Uterus (tissue), 4 donors: Measurements from ENCODE around the gene ZNF48. TPM values are rescaled to one million over a fixed set of nuclear protein-coding genes. Genes with fewer than 3 reads are reported as not detected.

Experiments used
- DNase-seq, 2 donors: peaks; one replicate each; pipeline ENCODE4 v3.0.0-alpha.2; 2019 to 2020
- H3K27ac ChIP-seq, 2 donors: fragments of 200-600 bp; sonication (generic); 1 replicate in 1 of 2; 2 replicates in 1 of 2; pipeline ENCODE4 v1.5.1; 2016 to 2018
- H3K27me3 ChIP-seq, 2 donors: fragments of 200-600 bp; sonication (generic); one replicate each; pipeline ENCODE4 v1.5.1; 2018 to 2019; ENCODE audit warnings: control low read depth in 1 of 2
- H3K36me3 ChIP-seq, 2 donors: fragments of 200-600 bp; sonication (generic); one replicate each; pipeline ENCODE4 v1.5.1; 2019; ENCODE audit warnings: control low read depth in 1 of 2
- H3K4me1 ChIP-seq, 2 donors: fragments of 200-600 bp; sonication (generic); one replicate each; pipeline ENCODE4 v1.5.1; 2018 to 2019; ENCODE audit warnings: control low read depth in 1 of 2
- H3K4me3 ChIP-seq, 2 donors: fragments of 200-600 bp; sonication (generic); 1 replicate in 1 of 2; 2 replicates in 1 of 2; pipeline ENCODE4 v1.5.1; 2018 to 2019; ENCODE audit warnings: mild to moderate bottlenecking in 1 of 2
- H3K9me3 ChIP-seq, 2 donors: fragments of 200-600 bp; sonication (generic); one replicate each; pipeline ENCODE4 v1.5.1; 2019; ENCODE audit warnings: control low read depth in 1 of 2
- CTCF ChIP-seq, 4 experiments: fragments of 200-600 bp in 2 of 4; fragments of 450-650 bp in 2 of 4; sonication (generic) in 2 of 4; IDR thresholded peaks; one replicate each; pipeline ENCODE4 v1.5.1; 2016 to 2019; ENCODE audit warnings: antibody characterized with exemption in 4 of 4, mild to moderate bottlenecking in 2 of 4, moderate library complexity in 1 of 4
- POLR2A ChIP-seq, 2 donors: fragments of 450-650 bp; IDR thresholded peaks; one replicate each; pipeline ENCODE4 v1.6.1; 2016; ENCODE audit warnings: antibody characterized with exemption in 2 of 2, mild to moderate bottlenecking in 1 of 2, moderate library complexity in 1 of 2
- intact Hi-C: fragments of 100-400 bp; cut with DNase I; formaldehyde crosslinking; loops from one replicate; pipeline ENCODE4 v1.15.1; 2023; ENCODE audit warnings: low total_unique reads
- total RNA-seq, 4 donors: library from RNA; depleted of rRNA in 3 of 4; stranded (reverse); fragments of >200 nt in 3 of 4; gene quantifications; one replicate each; pipeline versions ENCODE4 v1.1.0 to v1.2.4, GENCODE V29; 2014 to 2023
- donor health status: DM: yes; HTN: yes; CAD: no.

ZNF48 gene
- total RNA-seq, 4 donors from 2014 or later, result 2.6 to 21.0 (median 12.7) TPM

GRCh38 chr16:30407804-30408534, 12.7 kb downstream of the ZNF48 start:
- peak overlapping the region; percentile 78 to 92 for H3K27ac ChIP-seq
- H3K4me3 ChIP-seq, result peak overlapping the region; percentile 71 to 75
- peaks cover 9 to 13% of the 10 kb centered on the region in 2 donors for H3K4me1 ChIP-seq
- DNase-seq, result no peak
- H3K36me3 ChIP-seq, result no peaks in the 10 kb centered on the region
- intact Hi-C loops, result no loop called here
- H3K27me3 ChIP-seq, result no peaks in the 10 kb centered on the region
- H3K9me3 ChIP-seq, result no peaks in the 10 kb centered on the region
- TF ChIP-seq POLR2A (IDR thresholded peaks at IDR 0.05) (no peak), CTCF (IDR thresholded peaks at IDR 0.05) (no peak)

- no peak overlapping the region for H3K4me3 ChIP-seq
- intact Hi-C loops, result no loop called here
- H3K9me3 ChIP-seq, result no peaks in the 10 kb centered on the region
- H3K36me3 ChIP-seq, result no peaks in the 10 kb centered on the region
- H3K27me3 ChIP-seq, result no peaks in the 10 kb centered on the region
- DNase-seq, result peak; percentile 90 to 91
- H3K4me1 ChIP-seq, result peaks cover 9 to 13% of the 10 kb centered on the region in 2 donors
- no peak for TF ChIP-seq POLR2A (IDR thresholded peaks at IDR 0.05)
- TF ChIP-seq CTCF (IDR thresholded peaks at IDR 0.05), result peak; percentile 90 to 95 (median 92)
- H3K27ac ChIP-seq, result peak overlapping the region; percentile 20 to 32
Observed at GRCh38 chr16:30409125-30410060, 14.2 kb downstream of the ZNF48 start.

- H3K27ac ChIP-seq, result no peak overlapping the region
- TF ChIP-seq POLR2A (IDR thresholded peaks at IDR 0.05), result no peak
- no peak for TF ChIP-seq CTCF (IDR thresholded peaks at IDR 0.05)
- DNase-seq, result no peak
- H3K9me3 ChIP-seq, result no peaks in the 10 kb centered on the region
- H3K4me3 ChIP-seq, result no peak overlapping the region
- intact Hi-C loops, result no loop called here
- H3K36me3 ChIP-seq, result no peaks in the 10 kb centered on the region
- H3K27me3 ChIP-seq, result no peaks in the 10 kb centered on the region
- peaks cover 9 to 10% of the 10 kb centered on the region in 2 donors for H3K4me1 ChIP-seq
Observed at GRCh38 chr16:30413112-30413806, 18.0 kb downstream of the ZNF48 start.

- H3K9me3 ChIP-seq, result no peaks in the 10 kb centered on the region
- no peaks in the 10 kb centered on the region for H3K36me3 ChIP-seq
- no peak for DNase-seq
- no peak overlapping the region for H3K27ac ChIP-seq
- no peak for TF ChIP-seq CTCF (IDR thresholded peaks at IDR 0.05)
- no peak for TF ChIP-seq POLR2A (IDR thresholded peaks at IDR 0.05)
- H3K4me3 ChIP-seq, result no peak overlapping the region
- peaks cover 1% of the 10 kb centered on the region in 2 donors for H3K4me1 ChIP-seq
- intact Hi-C loops, result no loop called here
- no peaks in the 10 kb centered on the region for H3K27me3 ChIP-seq
Observed at GRCh38 chr16:30414159-30414558, 18.9 kb downstream of the ZNF48 start.
